ENCODE measurements around the gene PLTP.

PLTP gene

GRCh38 chr20:45888681-45889080, 23.3 kb downstream of the PLTP start:
- DNase-seq (ENCODE audit: low spot score) (no peak), ATAC-seq (ENCODE audit: low read depth) (no peak)
- H3K36me3 ChIP-seq (ENCODE audit: low read depth), result peaks cover 25% of the 10 kb centered on the region
- H3K27me3 ChIP-seq (ENCODE audit: insufficient read depth, poor library complexity, severe bottlenecking), result no peaks in the 10 kb centered on the region
- no peak overlapping the region for H3K27ac ChIP-seq (ENCODE audit: poor library complexity, severe bottlenecking)
- H3K9me3 ChIP-seq (ENCODE audit: severe bottlenecking), result no peaks in the 10 kb centered on the region
- no peak overlapping the region for H3K4me3 ChIP-seq (ENCODE audit: severe bottlenecking)
- H3K4me1 ChIP-seq (ENCODE audit: insufficient read depth, poor library complexity, severe bottlenecking), result peaks cover 11% of the 10 kb centered on the region
- no peak for TF ChIP-seq CTCF (IDR thresholded peaks at IDR 0.05; ENCODE audit: poor library complexity, severe bottlenecking)

GRCh38 chr20:45887346-45887715, 24.6 kb downstream of the PLTP start, which contains the start of gene SPATA25:
SPATA25 (minus strand) TSS chr20:45887622; CDS start chr20:45887590, 32 bp downstream.
- no peak for TF ChIP-seq CTCF (IDR thresholded peaks at IDR 0.05; ENCODE audit: poor library complexity, severe bottlenecking)
- ATAC-seq (ENCODE audit: low read depth) (no peak), DNase-seq (ENCODE audit: low spot score) (no peak)

GRCh38 chr20:45886590-45887345, 25.2 kb downstream of the PLTP start:
- Histone ChIP-seq H3K4me1 (ENCODE audit: insufficient read depth, poor library complexity, severe bottlenecking) (peaks cover 13% of the 10 kb centered on the region), H3K27me3 (ENCODE audit: insufficient read depth, poor library complexity, severe bottlenecking) (no peaks in the 10 kb centered on the region), H3K36me3 (ENCODE audit: low read depth) (peaks cover 34% of the 10 kb centered on the region), H3K27ac (ENCODE audit: poor library complexity, severe bottlenecking) (no peak overlapping the region), H3K4me3 (ENCODE audit: severe bottlenecking) (no peak overlapping the region), H3K9me3 (ENCODE audit: severe bottlenecking) (no peaks in the 10 kb centered on the region)
- TF ChIP-seq CTCF (IDR thresholded peaks at IDR 0.05; ENCODE audit: poor library complexity, severe bottlenecking), result no peak
- peak; percentile 84 for DNase-seq (ENCODE audit: low spot score)
- ATAC-seq (ENCODE audit: low read depth), result no peak

More at GRCh38 chr20:45887346-45887715, 24.6 kb downstream of the PLTP start, which contains the start of gene SPATA25:
- no peak within 1 kb of the TSS for H3K27ac ChIP-seq (ENCODE audit: poor library complexity, severe bottlenecking)
- no peaks in the 10 kb centered on the region for H3K9me3 ChIP-seq (ENCODE audit: severe bottlenecking)
- H3K27me3 ChIP-seq (ENCODE audit: insufficient read depth, poor library complexity, severe bottlenecking), result no peaks in the 10 kb centered on the region
- H3K36me3 ChIP-seq (ENCODE audit: low read depth), result peaks cover 31% of the 10 kb centered on the region
- H3K4me3 ChIP-seq (ENCODE audit: severe bottlenecking), result no peak within 1 kb of the TSS
- peaks cover 11% of the 10 kb centered on the region for H3K4me1 ChIP-seq (ENCODE audit: insufficient read depth, poor library complexity, severe bottlenecking)

GRCh38 chr20:45883100-45883469, 28.9 kb downstream of the PLTP start:
- peak overlapping the region; percentile 61 for H3K27ac ChIP-seq (ENCODE audit: poor library complexity, severe bottlenecking)
- no peaks in the 10 kb centered on the region for H3K9me3 ChIP-seq (ENCODE audit: severe bottlenecking)
- H3K27me3 ChIP-seq (ENCODE audit: insufficient read depth, poor library complexity, severe bottlenecking), result no peaks in the 10 kb centered on the region
- TF ChIP-seq CTCF (IDR thresholded peaks at IDR 0.05; ENCODE audit: poor library complexity, severe bottlenecking), result no peak
- H3K4me1 ChIP-seq (ENCODE audit: insufficient read depth, poor library complexity, severe bottlenecking), result peaks cover 16% of the 10 kb centered on the region
- H3K36me3 ChIP-seq (ENCODE audit: low read depth), result peaks cover 34% of the 10 kb centered on the region
- peak; percentile 76 for DNase-seq (ENCODE audit: low spot score)
- no peak overlapping the region for H3K4me3 ChIP-seq (ENCODE audit: severe bottlenecking)
- ATAC-seq (ENCODE audit: low read depth), result no peak

GRCh38 chr20:45882469-45883099, 29.4 kb downstream of the PLTP start:
- Histone ChIP-seq H3K27me3 (ENCODE audit: insufficient read depth, poor library complexity, severe bottlenecking) (no peaks in the 10 kb centered on the region), H3K4me3 (ENCODE audit: severe bottlenecking) (no peak overlapping the region), H3K9me3 (ENCODE audit: severe bottlenecking) (no peaks in the 10 kb centered on the region), H3K27ac (ENCODE audit: poor library complexity, severe bottlenecking) (peak overlapping the region; percentile 61), H3K36me3 (ENCODE audit: low read depth) (peaks cover 34% of the 10 kb centered on the region), H3K4me1 (ENCODE audit: insufficient read depth, poor library complexity, severe bottlenecking) (peaks cover 16% of the 10 kb centered on the region)
- ATAC-seq (ENCODE audit: low read depth) (no peak), DNase-seq (ENCODE audit: low spot score) (peak; percentile 69)
- no peak for TF ChIP-seq CTCF (IDR thresholded peaks at IDR 0.05; ENCODE audit: poor library complexity, severe bottlenecking)
